ENCODE data around the gene ATG2B. TPM values are rescaled to one million over a fixed set of nuclear protein-coding genes. Genes with fewer than 3 reads are reported as not detected.

Gene ATG2B
- total RNA-seq, 1 donor from 2014 or later: 22.4 TPM

GRCh38 chr14:96285667-96286066 is 77.5 kb downstream of the ATG2B start:
- Histone ChIP-seq H3K4me3 (no peak overlapping the region), H3K27me3 (ENCODE audit: low read depth) (no peaks in the 10 kb centered on the region), H3K4me1 (no peaks in the 10 kb centered on the region), H3K27ac (no peak overlapping the region), H3K9me3 (no peaks in the 10 kb centered on the region), H3K36me3 (peaks cover 67% of the 10 kb centered on the region)
- DNase-seq (no peak), ATAC-seq (no peak)
- no peak for TF ChIP-seq CTCF (IDR thresholded peaks at IDR 0.05)
- intact Hi-C loops (cut with DNase I): no loop called here

DNA sequence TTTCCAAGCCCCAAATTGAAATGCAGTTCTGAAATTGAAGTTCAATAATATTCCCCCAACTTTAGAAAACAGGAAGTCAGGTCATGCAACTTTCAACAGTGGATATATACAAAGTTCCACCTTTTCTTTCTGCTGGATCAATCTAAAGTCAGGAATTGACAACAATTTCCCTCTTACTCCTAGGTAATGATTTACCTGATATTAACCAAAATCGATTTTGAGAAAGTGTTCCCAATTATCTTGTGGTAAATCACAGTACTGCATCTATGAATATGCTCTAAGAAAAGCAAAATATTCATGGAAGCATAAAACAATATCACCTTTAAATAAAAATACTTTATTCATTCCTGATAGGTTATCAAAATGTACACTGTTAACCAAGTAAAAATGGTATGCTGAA is 78.7 kb downstream of the ATG2B start:
- H3K36me3 ChIP-seq: peaks cover 55% of the 10 kb centered on the region

GRCh38 chr14:96284008-96284407 is 79.1 kb downstream of the ATG2B start:
- ATAC-seq: no peak
- intact Hi-C loops (cut with DNase I): no loop called here

More for the DNA sequence above, 78.7 kb downstream of the ATG2B start:
- intact Hi-C loops (cut with DNase I): no loop called here
- Histone ChIP-seq H3K9me3 (no peaks in the 10 kb centered on the region), H3K27me3 (ENCODE audit: low read depth) (no peaks in the 10 kb centered on the region), H3K27ac (no peak overlapping the region), H3K4me3 (no peak overlapping the region), H3K4me1 (no peaks in the 10 kb centered on the region)
- no peak for TF ChIP-seq CTCF (IDR thresholded peaks at IDR 0.05)
- ATAC-seq: no peak
- no peak for DNase-seq

GRCh38 chr14:96281486-96281885 is 81.7 kb downstream of the ATG2B start:
- no peak for DNase-seq
- H3K27me3 ChIP-seq (ENCODE audit: low read depth): no peaks in the 10 kb centered on the region
- H3K27ac ChIP-seq: no peak overlapping the region
- H3K36me3 ChIP-seq: peaks cover 34% of the 10 kb centered on the region
- TF ChIP-seq CTCF (IDR thresholded peaks at IDR 0.05): no peak
- H3K4me3 ChIP-seq: no peak overlapping the region
- peaks cover 11% of the 10 kb centered on the region for H3K9me3 ChIP-seq
- no peak for ATAC-seq
- H3K4me1 ChIP-seq: no peaks in the 10 kb centered on the region
- intact Hi-C loops (cut with DNase I): no loop called here

More at GRCh38 chr14:96284008-96284407, 79.1 kb downstream of the ATG2B start:
- Histone ChIP-seq H3K4me3 (no peak overlapping the region), H3K36me3 (peaks cover 51% of the 10 kb centered on the region), H3K27ac (no peak overlapping the region), H3K9me3 (no peaks in the 10 kb centered on the region), H3K27me3 (ENCODE audit: low read depth) (no peaks in the 10 kb centered on the region), H3K4me1 (no peaks in the 10 kb centered on the region)
- no peak for TF ChIP-seq CTCF (IDR thresholded peaks at IDR 0.05)
- DNase-seq: no peak

- DNase-seq (no peak), ATAC-seq (no peak)
- Histone ChIP-seq H3K4me3 (no peak overlapping the region), H3K36me3 (peaks cover 24% of the 10 kb centered on the region), H3K4me1 (peaks cover 3% of the 10 kb centered on the region), H3K27me3 (ENCODE audit: low read depth) (no peaks in the 10 kb centered on the region), H3K27ac (no peak overlapping the region), H3K9me3 (peaks cover 11% of the 10 kb centered on the region)
- TF ChIP-seq CTCF (IDR thresholded peaks at IDR 0.05): no peak
- intact Hi-C loops (cut with DNase I): no loop called here
These were observed 83.0 kb downstream of the ATG2B start for GRCh38 chr14:96280104-96280503.

GRCh38 chr14:96279564-96279963 is 83.6 kb downstream of the ATG2B start:
- Histone ChIP-seq H3K27me3 (ENCODE audit: low read depth) (no peaks in the 10 kb centered on the region), H3K4me1 (peaks cover 8% of the 10 kb centered on the region), H3K27ac (no peak overlapping the region), H3K36me3 (peaks cover 19% of the 10 kb centered on the region), H3K9me3 (peaks cover 11% of the 10 kb centered on the region), H3K4me3 (no peak overlapping the region)
- no peak for TF ChIP-seq CTCF (IDR thresholded peaks at IDR 0.05)
- ATAC-seq (no peak), DNase-seq (no peak)
- intact Hi-C loops (cut with DNase I): no loop called here

Measured in lower lobe of right lung (tissue), 2 donors.